Transverse colon (tissue), 3 donors: ENCODE results near the gene PJVK.

Source experiments
- CTCF ChIP-seq, 5 experiments: fragments of 200-600 bp in 3 of 5; fragments of 450-650 bp in 2 of 5; sonication (generic) in 3 of 5; IDR thresholded peaks; 1 replicate in 2 of 5; 2 replicates in 3 of 5; pipeline ENCODE4 v1.5.1; 2016 to 2017; ENCODE audit warnings: antibody characterized with exemption in 5 of 5, inconsistent platforms in 3 of 5, mild to moderate bottlenecking in 2 of 5, moderate library complexity in 1 of 5
- EP300 ChIP-seq: sonication (generic); formaldehyde crosslinking; IDR thresholded peaks from one replicate; pipeline ENCODE4 v1.6.1; 2017; ENCODE audit warnings: antibody characterized with exemption, low read depth
- POLR2A ChIP-seq: fragments of 450-650 bp; IDR thresholded peaks from one replicate; pipeline ENCODE4 v1.6.1; 2016; ENCODE audit warnings: antibody characterized with exemption, mild to moderate bottlenecking, moderate library complexity

- TF ChIP-seq POLR2A (no peak), CTCF (IDR thresholded peaks at IDR 0.05) (no peak), EP300 (no peak)
Measured at GRCh38 chr2:178449700-178450523, 1.3 kb upstream of the PJVK start.
